Frontal cortex (tissue), 4 donors: ENCODE results near the gene LYSET. TPM values are rescaled to one million over a fixed set of nuclear protein-coding genes. Genes with fewer than 3 reads are reported as not detected.
"Not testable (repeated sequence)": the region's sequence is repeated elsewhere in the genome, so short reads cannot be mapped to it uniquely, and the experiment has no call there.

Experiments used
- DNase-seq, 2 donors: peaks; one replicate each; pipeline ENCODE4 v3.0.0; 2012; ENCODE audit warnings: low spot score in 2 of 2
- FAIRE-seq: peaks from 2 replicates; lab custom pipeline; 2012; peaks lifted over from hg19 to GRCh38; lab: Jason Lieb, UNC
- total RNA-seq: library from RNA; depleted of rRNA; stranded (reverse); fragments of >200 nt; gene quantifications from one replicate; pipeline ENCODE4 v1.2.3, GENCODE V29; 2014
- donor health status: control.
- donor health status: control.
- donor health status: control.

LYSET gene, protein sequence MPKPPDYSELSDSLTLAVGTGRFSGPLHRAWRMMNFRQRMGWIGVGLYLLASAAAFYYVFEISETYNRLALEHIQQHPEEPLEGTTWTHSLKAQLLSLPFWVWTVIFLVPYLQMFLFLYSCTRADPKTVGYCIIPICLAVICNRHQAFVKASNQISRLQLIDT
- total RNA-seq: 13.0 TPM

- peak; percentile 95 to 97 for DNase-seq
- no peak for FAIRE-seq
Observed at GRCh38 chr14:93184391-93185348, at the start of gene LYSET, which contains the start of gene MOAP1. Gene LYSET (plus strand): TSS chr14:93185317. CDS start chr14:93185406, 89 bp downstream. Gene MOAP1 (minus strand): TSS chr14:93184897. CDS start chr14:93184242, 655 bp downstream.

- DNase-seq: no peak
- no peak for FAIRE-seq
Observed at GRCh38 chr14:93135399-93135798, 49.7 kb upstream of the LYSET start.

GRCh38 chr14:93136009-93136408 lies 49.1 kb upstream of the LYSET start:
- DNase-seq (no peak), FAIRE-seq (no peak)

DNA sequence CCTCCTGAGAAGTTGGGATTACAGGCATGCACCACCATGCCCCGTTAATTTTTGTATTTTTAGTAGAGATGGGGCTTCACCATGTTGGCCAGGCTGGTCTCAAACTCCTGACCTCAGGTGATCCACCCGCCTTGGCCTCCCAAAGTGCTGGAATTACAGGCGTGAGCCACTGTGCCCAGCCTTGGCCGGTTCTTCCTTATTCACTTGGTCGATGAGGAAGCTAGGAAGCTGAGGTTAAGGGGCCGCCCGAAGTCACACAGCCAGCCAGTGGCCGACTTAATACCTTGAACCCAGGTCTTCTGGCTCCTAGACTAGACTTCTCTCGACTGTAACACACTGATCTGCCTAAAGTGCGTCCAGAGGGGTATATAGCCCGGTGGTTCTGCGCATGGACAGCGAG lies 48.6 kb upstream of the LYSET start:
- not testable (repeated sequence) for DNase-seq, FAIRE-seq

DNA sequence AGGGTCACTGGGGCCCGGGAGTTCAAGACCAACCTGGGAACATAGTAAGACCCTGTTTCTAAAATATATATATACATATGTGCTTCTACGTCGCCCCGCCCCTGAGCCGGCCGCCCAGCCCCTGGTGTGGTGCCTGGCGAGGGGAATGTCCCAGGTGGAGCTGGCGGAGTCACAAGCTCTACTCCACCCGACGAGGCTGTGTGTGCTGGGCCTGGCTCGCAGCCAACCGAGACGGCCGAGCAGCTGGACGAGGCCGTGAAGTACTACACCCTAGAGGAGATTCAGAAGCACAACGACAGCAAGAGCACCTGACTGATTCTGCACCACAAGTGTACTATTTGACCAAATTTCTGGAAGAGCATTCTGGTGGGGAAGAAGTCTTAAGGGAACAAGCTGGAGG lies 47.3 kb upstream of the LYSET start:
- no peak for FAIRE-seq
- DNase-seq: no peak

- DNase-seq (no peak), FAIRE-seq (no peak)
Observed at GRCh38 chr14:93142854-93143652, 42.1 kb upstream of the LYSET start.

DNA sequence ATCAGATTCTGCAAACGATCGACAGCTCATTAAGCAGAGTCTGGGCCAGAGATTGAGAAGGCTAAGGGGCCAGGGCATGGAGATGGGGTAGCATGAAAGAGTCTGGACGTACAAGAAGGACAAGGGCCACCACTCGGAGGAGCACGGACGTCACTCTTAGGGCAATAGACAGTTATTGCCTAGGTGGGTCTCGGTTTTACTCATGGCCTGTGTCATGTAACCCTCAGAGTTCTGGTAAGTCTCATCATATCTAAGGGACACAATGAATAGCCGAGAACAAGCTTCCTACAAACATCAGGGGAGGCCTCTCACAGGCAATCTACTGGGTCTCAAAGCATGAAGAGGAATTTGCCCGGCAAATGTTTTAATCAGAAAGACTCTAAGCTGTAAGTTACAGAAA lies 39.0 kb upstream of the LYSET start:
- FAIRE-seq (no peak), DNase-seq (no peak)

GRCh38 chr14:93148979-93149378 lies 36.1 kb upstream of the LYSET start:
- DNase-seq (no peak), FAIRE-seq (no peak)

GRCh38 chr14:93150227-93151208 lies 34.6 kb upstream of the LYSET start:
- no peak for DNase-seq
- FAIRE-seq: no peak

GRCh38 chr14:93153121-93153520 lies 32.0 kb upstream of the LYSET start:
- no peak for FAIRE-seq

DNA sequence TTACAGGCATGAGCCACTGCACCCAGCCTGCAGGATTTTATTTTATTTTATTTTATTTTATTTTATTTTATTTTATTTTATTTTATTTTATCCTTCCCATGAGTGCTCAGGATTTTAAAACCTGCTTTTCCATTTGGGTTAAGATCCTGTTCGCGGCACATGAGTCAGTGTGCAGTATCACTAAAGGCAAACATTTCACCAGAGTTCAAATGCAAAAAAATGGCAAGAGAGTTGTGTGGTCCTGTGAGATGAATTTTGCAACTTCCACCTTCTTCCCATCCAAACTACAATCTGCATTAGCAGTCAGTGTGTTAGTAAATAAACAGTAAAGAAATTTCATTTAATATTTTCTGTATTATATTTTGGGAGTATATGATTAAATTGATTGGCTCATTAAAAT lies 29.4 kb upstream of the LYSET start:
- FAIRE-seq (no peak), DNase-seq (no peak)

More at GRCh38 chr14:93153121-93153520, 32.0 kb upstream of the LYSET start:
- DNase-seq: no peak

DNA sequence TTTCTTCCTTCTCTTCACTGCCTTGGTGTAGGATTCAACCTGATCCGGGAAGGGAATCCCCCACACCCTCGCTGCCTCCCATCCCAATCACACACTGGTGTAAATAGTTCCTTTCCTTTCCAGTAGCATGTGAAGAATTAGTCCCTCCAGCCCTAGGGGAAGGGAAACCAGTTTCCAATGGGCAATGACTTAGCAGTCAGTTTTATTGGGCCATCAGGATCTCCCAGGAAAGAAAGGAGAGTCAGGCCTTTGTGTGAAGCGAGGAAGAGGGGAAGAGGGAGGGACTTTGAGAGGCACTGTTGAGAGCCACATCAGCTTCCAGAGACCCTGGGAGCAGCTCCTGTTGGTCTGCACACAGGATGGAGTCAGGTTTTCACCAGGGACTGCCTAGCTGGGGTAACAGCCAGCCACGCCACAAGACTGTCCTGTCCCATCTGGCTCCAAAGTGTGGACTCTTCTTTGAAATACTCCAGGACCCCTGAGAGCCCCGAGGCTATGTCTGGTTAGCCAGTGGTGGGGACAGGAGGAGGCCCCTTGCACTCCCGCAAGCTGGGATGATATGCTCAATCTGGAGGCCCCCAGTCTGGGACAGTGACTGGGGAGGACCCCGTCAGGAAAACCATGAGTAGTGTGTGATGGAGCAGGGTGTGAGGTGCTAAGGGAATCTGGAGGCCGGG lies 28.3 kb upstream of the LYSET start:
- DNase-seq (no peak), FAIRE-seq (no peak)

DNA sequence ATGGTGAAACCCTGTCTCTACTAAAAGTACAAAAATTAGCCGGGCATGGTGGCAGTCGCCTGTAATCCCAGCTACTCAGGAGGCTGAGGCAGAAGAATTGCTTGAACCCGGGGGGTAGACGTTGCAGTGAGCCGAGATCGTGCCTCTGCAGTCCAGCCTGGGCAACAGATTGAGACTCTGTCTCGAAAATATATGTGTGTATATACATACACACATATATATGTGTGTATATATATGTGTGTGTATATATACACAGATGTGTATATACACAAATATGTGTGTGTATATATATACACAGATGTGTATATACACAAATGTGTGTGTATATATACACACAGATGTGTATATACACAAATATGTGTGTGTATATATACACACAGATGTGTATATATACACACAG lies 26.8 kb upstream of the LYSET start:
- FAIRE-seq, DNase-seq: not testable (repeated sequence)

DNA sequence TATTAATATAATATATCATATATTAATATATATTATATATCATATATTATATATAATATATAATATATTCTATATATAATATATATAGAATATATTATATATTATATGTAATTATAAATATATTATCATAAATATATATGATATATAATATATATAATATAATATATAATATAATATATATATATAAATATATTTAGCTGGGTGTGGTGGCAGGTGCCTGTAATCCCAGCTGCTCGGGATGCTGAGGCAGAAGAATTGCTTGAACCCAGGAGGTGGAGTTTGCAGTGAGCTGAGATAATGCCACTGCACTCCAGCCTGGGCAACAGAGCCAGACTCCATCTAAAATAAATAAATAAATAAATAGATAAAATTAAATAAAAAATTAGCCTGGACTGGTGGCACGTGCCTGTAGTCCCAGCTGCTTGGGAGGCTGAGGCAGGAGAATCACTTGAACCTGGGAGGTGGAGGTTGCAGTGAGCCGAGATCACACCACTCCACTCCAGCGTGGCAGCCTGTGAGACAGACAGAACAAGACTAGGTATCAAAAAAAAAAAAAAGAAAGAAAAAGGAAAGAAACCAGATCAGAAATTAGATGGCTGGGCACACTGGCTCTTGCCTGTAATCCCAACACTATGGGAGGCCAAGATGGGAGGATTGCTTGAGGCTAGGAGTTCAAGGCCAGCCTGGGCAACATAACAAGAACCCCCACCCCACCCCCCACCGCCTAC lies 25.3 kb upstream of the LYSET start:
- FAIRE-seq, DNase-seq: not testable (repeated sequence)

DNA sequence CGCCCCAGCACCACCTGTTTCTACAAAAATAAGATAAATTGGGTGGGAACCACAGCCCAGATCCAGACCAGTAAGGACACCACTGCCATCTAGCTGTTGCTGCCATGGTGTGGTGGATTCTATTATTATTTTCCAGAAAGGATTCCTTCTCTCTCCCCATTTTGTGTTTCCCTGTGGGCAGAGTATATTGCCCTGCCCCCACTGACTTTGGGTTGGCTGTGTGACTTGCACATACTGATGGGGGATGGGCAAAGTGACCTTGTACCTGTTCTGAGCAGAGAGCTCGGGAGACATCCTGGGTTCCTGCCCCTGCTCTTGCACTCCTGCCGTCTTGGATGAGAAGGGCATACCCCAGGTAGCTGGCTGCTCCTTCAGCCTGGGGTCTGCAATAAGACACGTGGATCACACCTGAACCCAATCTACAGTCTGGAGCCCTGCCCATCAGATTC lies 24.7 kb upstream of the LYSET start:
- FAIRE-seq (no peak), DNase-seq (no peak)

- FAIRE-seq (no peak), DNase-seq (no peak)
Observed at GRCh38 chr14:93161411-93161940, 23.6 kb upstream of the LYSET start.

- DNase-seq: no peak
- no peak for FAIRE-seq
Observed at GRCh38 chr14:93163564-93163963, 21.6 kb upstream of the LYSET start.
